ENCODE measurements around the gene PTMA.
"Not testable (repeated sequence)": the region's sequence is repeated elsewhere in the genome, so short reads cannot be mapped to it uniquely, and the experiment has no call there.

The PTMA gene

DNA sequence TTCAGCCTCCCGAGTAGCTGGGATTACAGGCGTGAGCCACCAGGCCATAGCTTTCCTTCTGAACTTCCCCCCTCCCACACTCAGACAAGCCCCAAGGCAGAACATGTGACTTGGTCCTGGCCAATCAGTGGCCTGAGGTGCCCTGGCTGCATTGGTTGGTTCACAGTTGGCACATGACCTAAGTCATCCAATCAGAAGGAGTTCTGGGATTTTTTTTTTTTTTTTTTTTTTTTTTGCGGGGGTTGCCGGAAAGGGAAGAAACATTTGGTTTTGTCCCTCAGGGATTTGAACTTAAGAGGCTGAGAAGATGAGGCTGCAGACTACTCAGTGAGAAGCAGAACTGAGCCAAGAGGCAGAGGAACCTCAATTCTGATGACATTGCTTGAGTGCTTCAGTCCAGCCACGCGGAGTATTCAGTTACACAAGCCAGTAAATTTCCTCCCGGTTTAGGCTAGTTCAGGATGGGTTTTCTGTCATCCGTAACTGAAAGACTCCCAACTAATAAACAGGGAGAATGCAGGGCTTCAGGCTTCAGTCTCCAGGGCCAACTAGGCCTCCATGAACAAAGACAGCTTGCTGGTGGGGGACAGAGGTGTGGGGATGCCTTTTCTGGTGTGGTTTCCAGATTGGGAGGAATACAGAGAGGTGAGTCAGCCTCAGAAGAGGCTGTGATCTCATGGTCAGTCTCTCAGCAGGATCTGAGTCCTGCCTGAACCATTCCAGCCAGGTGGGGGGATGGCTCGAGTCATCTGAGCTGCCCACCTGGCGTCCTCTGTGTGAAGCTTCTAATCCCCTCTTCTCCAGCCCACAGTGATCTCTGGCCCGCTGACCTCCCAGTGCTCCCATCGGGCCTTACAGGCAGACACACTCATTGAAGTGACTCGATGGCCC is 9.2 kb downstream of the PTMA start:
- peak; percentile 20 for DNase-seq

DNA sequence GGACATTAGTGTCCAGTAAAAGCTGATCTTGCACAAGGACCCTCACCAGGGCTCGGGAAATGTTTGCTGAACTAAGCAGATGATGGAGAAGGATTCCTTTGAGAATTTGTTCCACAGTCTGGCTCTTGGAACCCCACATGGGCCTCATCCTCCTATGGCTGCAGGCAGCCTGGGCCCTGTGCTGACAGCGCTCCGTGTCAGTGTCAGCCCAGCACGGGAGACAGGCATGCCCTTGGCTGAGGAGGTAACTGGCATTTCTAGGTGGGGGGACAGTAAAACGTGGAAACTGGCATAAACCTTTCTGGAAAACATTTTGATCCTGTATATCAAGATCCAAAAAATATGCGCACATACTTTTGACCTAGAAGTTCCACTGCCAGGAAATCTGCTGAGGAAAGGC is 10.5 kb downstream of the PTMA start:
- DNase-seq, result no peak

DNA sequence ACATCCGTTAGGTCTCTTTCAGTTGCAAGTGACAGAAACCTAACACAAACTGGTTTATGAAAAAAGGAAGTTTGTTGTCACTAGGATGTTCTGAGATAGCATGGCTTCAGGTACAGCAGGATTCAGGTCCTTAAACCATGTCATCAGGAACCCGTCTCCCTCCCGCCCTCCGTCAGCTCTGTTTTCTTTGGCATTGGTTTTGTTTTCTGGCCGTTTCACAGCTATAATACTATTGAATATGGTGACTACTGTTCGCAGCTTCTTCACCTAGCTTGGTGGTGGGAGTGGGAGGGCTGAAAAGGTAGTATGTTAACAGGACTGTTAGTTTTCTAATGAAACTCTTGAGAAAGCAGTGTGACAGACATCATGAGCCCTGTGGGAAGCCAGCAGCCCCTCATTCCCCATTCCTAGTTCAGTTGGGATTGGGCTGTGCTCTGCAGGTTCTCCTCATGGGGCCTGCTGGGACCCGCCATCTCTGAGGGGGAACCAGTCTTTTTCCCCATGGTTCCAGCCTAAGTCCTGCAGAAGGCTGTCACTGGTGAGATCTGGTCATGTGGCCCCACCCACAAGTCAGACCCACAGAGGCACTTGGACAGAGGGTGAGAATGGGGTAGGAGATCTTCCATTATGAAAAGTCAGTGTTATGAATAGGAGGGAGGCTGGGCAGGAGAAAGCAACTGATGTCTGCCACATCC is 12.1 kb downstream of the PTMA start:
- no peak for DNase-seq

DNA sequence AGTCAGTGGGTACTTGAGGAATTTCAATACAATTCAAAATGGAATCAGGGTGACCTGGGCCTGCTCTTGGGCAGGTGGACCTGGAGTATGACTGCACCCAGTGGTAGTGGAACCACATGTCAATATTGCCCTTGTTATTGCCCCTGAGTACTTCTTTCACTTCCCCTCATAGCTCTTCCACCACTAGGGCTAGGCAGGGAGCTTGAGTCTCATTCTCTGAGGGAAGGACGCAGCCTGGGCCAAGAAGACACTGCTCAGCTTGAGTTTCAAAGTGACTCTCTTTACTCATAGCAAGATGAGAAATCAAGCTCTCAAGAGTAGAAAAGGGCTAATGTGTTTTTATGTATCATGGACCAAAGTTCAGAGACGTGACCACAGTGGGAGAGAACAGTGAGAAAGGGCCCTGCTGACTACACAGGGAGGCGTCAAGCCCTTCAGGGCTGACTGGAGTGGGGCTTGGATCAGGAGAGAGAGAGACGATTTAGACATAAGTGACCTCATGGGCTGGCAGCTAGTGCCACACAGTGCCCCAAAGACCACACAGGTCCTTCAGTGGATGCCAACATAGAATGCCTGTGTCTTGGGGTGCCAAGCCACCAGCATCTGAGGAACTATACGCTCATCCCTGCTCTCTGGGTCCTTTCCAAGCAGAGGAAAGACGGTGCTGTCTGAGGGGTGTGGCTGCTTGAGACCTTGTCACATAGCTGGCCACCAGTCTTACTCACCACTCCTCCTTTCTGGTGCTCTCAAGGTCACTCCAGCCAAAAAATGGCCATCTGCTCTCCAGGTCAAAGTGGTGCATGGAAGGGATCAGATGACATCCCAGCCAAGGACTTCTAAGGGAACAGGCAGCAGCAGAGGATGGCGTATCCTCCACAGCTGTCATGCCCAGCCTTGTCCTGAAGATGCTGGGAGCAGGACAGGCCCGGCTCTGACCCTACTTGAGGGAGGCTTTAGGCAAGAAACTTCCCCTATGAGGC is 13.0 kb downstream of the PTMA start:
- DNase-seq, result no peak

DNA sequence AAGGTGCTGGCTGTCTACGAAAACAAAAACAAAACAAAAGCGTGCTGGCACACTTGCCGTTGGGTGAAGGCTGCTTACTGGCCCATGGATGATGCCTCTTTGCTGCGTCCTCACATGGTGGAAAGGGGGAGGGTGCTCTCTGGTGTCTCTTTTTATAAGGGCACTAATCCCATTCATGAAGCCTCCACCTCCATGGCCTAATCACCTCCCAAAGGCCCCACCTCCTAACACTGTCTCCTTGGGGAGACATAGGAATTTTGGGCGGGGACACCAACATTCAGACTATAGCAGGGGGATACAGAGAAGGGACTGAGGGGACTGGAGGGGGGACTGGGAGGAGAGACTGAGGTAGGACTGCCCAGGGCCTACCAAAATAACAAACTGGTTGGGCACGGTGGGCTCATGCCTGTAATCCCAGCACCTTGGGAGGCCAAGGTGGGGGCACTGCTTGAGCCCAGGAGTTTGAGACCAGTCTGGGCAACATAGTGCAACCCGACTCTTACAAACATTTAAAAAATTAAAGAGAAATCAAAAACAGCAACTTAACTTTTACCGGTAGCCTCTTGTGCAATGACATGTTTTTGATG is 14.5 kb downstream of the PTMA start:
- DNase-seq, result no peak

DNA sequence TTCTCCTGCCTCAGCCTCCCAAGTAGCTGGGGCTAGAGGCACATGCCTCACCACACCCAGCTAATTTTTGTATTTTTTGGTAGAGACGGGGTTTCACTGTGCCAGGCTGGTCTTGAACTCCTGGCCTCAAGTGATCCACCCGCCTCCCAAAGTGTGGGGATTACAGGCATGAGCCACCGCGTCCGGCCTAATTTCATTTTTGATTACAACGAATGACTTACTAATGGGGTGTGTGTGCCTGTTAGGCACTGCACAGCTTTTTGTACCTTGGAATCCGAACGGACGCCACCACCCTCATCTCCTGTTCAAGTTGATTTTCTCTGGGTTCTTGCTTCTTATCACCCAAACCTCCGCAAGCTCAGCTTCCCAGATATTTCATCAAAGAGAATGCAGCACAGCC is 17.2 kb downstream of the PTMA start:
- DNase-seq, result no peak

DNA sequence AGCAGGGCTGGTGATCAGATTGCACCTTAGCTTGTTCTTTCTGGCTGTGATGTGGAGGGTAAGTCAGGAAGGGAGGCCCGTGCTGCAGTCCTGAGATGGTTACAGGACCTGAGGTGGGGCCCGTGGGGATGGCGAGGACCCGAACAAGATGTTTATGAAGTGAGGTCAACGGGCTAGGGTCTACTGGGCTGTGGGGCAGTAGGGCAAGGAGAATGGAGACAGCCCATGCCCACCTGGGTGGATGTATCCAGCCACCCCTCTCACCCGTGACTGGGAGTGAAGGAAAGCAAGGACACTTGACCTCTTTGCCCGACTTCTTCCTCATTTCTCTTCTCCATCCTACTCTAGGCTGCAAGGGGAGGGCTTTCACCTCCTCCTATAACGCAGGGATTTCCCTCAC is 18.0 kb downstream of the PTMA start:
- no peak for DNase-seq

DNA sequence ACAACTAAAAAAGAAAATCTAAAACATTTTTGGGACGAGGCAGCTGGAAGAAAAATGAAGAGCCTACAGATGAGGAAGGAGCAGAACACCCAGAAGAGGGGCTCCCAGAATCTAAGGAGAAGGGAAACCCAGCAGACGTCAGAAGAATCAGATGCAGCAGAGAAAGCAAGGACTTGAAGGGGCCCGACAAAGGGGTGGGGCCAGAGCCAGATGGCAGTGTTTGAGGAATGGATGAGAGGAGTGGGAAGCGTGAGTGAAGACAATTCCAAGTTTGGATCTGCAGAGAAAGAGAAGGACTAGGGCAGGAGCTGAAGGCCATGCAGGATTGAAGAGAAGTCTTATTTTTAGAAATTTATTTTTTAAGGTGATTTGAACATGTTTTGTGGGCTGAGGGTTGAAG is 19.3 kb downstream of the PTMA start:
- DNase-seq, result no peak

DNA sequence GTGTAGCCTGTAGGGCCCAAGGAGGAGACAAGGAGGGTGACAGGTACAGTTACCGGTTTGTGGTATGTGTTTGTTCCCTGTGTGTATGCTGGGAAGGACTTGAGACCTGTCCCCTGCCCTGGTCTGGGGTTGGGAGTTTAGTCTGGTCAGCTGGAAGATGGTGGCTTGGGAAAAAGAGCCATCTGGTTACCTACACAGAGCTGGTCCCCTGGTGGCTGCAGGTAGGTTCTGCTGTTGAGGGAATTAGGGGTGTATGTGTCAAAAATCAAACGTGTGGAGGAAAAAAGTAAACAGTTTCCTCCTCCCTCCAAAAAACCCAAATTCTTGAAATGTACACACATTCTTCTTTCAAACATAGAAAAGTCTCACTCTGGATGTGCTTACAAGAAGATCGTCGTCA is 24.3 kb downstream of the PTMA start:
- DNase-seq, result no peak

DNA sequence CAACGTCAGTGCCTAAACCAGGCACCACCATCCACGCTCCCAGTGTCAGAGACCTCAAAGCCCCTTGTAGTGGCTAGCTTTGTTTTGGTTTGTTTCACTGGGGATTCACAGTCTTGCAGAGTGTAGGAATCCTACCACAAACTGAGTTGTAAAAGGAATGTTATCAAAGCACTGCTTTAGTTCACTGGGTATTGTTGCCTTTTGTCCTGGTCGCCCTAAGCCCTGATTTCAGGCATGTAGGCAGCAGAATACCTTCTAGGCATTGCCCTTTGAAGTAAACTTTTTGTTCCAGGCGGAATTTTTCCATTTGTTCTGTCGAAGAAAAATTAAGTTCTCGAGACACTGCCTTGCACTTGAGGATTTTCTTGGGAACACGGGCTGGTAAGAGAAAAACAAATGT is 29.4 kb downstream of the PTMA start:
- DNase-seq, result no peak

DNA sequence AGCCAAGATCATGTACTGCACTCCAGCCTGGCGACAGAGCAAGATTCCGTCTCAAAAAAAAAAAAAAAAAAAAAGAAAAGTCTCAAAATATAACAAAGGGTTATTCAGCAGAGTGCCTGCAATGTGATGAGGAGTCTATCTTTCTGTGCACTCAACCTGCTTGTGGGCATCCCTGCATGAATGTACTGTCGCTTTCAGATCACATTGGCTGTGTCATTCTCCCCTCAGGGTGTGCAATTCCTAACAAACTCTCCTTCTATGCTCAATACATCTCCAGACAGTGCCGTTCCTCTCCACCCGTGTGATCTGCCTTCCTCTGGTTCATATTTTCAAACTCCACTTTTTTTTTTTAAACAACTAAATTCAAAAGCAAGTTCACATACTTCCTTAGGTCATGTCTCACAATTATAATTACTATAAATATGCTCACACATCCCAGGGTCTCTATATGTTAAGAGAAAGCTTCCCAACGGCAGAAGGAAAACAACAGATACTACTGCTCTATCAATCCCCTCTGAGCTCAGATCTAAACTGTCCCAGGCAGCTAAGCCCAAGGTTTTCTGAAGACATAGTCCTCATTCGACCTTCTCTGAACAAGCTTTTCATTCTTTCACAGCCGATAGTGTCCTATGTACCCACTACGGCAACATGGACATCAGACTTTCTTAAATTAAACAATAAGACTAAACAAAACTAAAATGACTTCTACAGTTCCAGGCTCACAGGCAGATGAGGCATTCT is 35.2 kb downstream of the PTMA start:
- no peak for DNase-seq

DNA sequence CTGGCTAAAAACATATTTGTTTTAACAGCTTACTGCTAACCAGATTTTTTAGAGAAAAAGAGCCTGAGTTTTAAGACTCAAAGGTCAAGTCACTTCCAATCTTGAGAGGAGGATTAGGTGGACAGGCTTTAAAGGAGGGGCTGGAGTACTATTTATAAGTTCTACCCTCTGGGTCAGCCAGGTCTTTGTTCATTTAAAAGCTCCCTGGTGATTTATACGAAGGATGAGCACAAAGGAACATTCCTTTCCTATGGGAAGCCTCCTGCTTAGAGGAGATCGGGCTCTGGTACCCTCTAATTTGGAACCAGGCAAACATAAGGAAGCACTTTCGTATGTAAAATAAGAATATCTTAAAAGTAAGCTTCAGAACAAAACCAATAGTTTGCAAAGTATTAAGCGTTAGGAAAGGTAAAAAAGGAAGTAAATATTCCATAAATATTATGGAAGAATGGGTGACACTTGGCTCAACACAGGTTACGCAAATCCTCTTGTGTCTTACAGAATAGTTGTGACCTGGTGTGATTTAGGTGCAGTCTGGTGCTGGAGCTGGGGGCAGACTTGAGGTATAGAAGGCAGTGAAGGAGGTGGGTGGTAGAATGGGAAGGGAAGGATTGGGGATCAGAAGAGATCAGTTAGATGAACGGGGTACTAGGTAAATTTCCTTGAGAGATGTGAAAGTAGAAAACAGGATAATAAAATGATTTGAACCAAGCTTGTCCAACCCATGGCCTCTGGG is 37.1 kb downstream of the PTMA start:
- DNase-seq, result no peak

DNA sequence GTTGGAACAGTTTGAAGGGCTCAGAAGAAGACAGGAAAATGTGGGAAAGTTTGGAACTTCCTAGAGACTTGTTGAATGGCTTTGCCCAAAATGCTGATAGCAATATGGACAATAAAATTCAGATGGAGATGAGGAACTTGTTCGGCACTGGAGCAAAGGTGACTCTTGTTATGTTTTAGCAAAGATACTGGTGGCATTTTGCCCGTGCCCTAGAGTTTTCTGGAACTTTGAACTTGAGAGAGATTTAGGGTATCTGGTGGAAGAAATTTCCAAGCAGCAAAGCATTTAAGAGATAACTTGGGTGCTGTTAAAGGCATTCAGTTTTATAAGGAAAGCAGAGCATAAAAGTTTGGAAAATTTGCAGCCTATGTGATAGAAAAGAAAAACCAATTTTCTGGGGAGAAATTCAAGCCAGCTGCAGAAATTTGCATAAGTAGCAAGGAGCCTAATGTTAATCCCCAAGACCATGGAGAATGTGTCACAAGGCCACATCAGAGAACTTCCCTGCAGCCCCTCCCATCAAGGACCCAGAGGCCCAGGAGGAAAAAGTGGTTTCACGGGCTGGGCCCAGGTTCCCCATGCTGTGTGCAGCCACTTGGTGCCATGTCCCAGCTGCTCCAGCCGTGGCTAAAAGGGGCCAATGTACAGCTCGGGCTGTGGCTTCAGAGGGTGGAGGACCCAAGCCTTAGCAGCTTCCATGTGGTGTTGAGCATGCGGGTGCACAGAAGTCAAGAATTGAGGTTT is 40.0 kb downstream of the PTMA start:
- DNase-seq, result not testable (repeated sequence)

DNA sequence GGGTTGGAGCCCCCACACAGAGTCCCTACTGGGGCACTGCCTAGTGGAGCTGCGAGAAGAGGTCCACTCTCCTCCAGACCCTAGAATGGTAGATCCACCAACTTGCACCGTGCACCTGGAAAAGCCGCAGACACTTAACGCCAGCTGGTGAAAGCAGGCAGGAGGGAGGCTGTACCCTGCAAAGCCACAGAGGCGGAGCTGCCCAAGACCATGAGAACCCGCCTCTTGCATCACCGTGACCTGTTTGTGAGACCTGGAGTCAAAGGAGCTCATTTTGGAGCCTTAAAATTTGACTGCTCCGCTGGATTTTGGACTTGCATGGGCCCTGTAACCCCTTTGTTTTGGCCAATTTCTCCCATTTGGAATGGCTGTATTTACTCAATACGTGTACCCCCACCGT is 40.7 kb downstream of the PTMA start:
- not testable (repeated sequence) for DNase-seq

DNA sequence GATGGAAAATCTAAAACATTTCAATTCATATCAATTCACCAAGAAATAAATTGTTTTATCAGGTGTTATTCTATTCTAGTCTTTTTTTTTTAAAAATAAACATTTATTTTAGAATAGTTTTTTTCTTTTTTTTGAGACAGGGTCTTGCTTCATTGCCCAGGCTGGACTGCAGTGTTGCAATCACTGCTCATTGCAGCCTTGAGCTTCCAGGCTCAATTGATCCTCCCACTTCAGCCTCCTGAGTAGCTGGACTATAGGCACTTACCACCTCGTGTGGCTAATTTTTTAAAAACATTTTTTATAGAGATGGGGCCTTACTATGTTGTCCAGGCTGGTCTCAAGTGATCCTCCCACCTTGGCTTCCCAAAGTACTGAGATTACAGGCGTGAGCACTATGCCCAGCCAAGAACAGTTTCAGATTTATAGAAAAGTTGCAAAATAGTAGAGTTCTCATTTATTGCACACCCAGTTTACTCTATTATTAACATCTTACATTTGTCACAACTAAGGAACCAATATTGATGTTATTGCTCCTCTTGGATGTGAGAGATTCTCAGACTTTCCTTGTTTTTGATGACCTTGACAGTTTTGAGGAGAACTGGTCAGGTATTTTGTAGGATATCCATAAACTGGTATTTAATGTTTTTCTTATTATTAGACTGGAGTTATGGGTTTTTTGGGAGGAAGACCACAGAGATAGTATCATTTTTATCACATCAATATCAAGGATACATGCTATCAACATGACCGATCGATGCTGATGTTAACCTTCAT is 42.9 kb downstream of the PTMA start:
- DNase-seq, result no peak

DNA sequence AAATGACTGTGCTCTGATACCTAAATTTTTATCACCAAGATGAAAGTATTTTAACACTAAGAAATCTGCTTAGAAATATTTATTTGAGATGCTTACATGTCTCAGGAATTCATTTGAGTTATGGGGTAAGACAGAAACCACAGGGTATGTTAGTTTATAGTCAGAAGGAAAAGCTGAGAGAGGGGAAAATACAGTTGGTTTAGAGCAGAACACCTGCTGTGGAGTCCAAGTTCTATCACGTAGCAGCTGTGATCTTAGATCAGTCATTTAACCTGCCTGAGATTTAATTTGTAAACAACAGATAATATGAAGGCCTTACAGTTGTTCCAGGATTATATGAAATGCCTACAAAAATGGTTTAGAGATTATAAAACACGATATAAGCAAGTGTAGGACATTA is 43.7 kb downstream of the PTMA start:
- DNase-seq, result no peak

DNA sequence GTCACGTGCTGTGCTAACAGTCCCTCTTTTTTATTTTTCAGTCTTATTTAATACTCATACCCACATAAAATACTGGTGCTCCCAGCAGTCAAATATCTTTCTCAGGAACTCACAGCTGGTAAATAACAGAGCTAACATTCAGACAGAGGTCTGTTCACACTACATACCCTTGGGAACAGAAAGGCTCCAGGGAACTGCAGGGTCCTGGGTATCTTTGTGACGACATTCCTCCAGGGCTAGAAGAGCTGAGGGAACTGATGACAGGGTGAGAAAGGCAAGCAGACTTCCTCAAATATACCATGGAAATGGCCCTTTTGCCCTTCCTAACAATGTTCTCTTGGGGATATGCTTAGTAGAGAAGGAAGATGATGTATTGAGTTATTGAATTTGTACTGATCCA is 53.4 kb downstream of the PTMA start:
- DNase-seq, result no peak
